Nephron progenitor cell (in vitro differentiated cells): ENCODE results near the gene CCR5.
A peak's percentile ranks its signal among the peaks of the same experiment; 100 is the strongest.

Experiments
- DNase-seq: peaks from one replicate; pipeline ENCODE4 v3.0.0; 2021
- H3K27ac Mint-ChIP-seq: 2 replicates; pipeline ENCODE4 v1.8.0; 2021; ENCODE audit warnings: mild to moderate bottlenecking, moderate library complexity, mixed read lengths
- H3K27me3 Mint-ChIP-seq: 2 replicates; pipeline ENCODE4 v1.8.0; 2021; ENCODE audit warnings: mild to moderate bottlenecking, low read depth, mixed read lengths; ENCODE audit not compliant: poor library complexity
- H3K36me3 Mint-ChIP-seq: 2 replicates; pipeline ENCODE4 v1.8.0; 2021; ENCODE audit warnings: low read depth, mixed read lengths
- H3K4me1 Mint-ChIP-seq: 2 replicates; pipeline ENCODE4 v1.8.0; 2021; ENCODE audit warnings: mixed read lengths
- H3K4me3 Mint-ChIP-seq: 2 replicates; pipeline ENCODE4 v1.8.0; 2021; ENCODE audit warnings: mild to moderate bottlenecking, moderate library complexity, mixed read lengths
- H3K9me3 Mint-ChIP-seq: 2 replicates; pipeline ENCODE4 v1.8.0; 2021; ENCODE audit warnings: mild to moderate bottlenecking, moderate library complexity, mixed read lengths
- TF ChIP-seq, protein P1 (sequence below): fragments of 200-600 bp; sonication (generic); IDR thresholded peaks from 2 replicates; pipeline ENCODE4 v1.5.0; 2021; ENCODE audit warnings: antibody characterized with exemption

Gene CCR5

DNA sequence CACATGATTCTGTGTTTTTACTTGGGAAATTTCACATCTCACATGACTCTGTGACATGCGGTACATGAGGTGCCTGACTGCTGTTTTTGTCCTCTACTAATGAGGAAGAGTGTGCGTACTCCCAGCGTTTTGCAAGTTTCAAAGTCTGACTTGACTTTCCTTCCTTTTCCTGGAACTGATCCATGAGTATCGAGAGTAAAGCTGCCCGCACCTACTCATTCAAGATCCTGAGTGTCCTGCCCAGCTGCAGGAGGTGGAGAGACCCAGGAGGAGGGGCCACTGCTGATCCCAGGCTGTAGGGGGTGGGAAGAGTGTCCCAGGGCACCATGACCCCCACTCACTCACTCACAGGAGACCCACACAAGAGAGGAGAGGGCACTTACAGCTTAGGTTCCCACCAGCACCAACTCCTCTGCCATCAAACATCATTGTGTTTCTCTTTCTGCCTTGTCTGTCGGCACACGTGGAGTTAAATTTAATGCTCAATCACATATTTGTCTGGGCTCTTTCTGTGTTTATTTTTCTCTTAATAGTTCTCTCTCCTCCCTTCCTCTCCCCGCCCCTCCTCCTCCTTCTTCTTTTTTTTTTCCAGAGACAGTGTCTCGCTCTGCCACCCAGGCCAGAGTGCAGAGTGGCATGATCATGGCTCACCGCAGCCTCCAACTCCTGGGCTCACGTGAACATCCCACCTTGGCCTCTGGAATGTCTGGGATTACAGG lies 34.7 kb downstream of the CCR5 start:
- Mint-ChIP-seq H3K27ac (peak overlapping the region; percentile 71), H3K9me3 (no peaks in the 10 kb centered on the region), H3K4me1 (peaks cover 44% of the 10 kb centered on the region), H3K4me3 (no peak overlapping the region), H3K27me3 (peaks cover 12% of the 10 kb centered on the region), H3K36me3 (no peaks in the 10 kb centered on the region)
- no peak for DNase-seq
- TF ChIP-seq, protein P1, sequence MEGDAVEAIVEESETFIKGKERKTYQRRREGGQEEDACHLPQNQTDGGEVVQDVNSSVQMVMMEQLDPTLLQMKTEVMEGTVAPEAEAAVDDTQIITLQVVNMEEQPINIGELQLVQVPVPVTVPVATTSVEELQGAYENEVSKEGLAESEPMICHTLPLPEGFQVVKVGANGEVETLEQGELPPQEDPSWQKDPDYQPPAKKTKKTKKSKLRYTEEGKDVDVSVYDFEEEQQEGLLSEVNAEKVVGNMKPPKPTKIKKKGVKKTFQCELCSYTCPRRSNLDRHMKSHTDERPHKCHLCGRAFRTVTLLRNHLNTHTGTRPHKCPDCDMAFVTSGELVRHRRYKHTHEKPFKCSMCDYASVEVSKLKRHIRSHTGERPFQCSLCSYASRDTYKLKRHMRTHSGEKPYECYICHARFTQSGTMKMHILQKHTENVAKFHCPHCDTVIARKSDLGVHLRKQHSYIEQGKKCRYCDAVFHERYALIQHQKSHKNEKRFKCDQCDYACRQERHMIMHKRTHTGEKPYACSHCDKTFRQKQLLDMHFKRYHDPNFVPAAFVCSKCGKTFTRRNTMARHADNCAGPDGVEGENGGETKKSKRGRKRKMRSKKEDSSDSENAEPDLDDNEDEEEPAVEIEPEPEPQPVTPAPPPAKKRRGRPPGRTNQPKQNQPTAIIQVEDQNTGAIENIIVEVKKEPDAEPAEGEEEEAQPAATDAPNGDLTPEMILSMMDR = no peak

DNA sequence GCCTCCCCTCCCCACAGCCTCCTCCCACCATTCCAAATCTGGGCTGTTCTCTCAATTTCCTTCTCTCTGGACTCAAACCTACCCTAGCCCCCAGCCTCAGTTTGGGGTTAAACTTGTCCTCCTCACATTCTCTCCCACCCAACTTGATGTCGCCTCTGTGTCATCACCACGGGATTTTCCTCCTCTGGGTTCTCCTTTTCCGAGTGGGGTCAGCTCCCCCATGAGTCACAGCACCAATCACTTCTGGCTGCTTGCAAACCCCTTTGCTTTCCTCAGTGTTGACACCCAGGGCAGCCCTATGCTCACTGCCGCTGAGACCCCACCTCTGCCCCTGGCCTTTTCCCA lies 35.7 kb downstream of the CCR5 start:
- no peak overlapping the region for H3K4me3 Mint-ChIP-seq
- H3K36me3 Mint-ChIP-seq = no peaks in the 10 kb centered on the region
- H3K27ac Mint-ChIP-seq = peak overlapping the region; percentile 19
- TF ChIP-seq, protein P1 = no peak
- H3K9me3 Mint-ChIP-seq = no peaks in the 10 kb centered on the region
- DNase-seq = no peak
- H3K27me3 Mint-ChIP-seq = peaks cover 12% of the 10 kb centered on the region
- H3K4me1 Mint-ChIP-seq = peaks cover 44% of the 10 kb centered on the region

DNA sequence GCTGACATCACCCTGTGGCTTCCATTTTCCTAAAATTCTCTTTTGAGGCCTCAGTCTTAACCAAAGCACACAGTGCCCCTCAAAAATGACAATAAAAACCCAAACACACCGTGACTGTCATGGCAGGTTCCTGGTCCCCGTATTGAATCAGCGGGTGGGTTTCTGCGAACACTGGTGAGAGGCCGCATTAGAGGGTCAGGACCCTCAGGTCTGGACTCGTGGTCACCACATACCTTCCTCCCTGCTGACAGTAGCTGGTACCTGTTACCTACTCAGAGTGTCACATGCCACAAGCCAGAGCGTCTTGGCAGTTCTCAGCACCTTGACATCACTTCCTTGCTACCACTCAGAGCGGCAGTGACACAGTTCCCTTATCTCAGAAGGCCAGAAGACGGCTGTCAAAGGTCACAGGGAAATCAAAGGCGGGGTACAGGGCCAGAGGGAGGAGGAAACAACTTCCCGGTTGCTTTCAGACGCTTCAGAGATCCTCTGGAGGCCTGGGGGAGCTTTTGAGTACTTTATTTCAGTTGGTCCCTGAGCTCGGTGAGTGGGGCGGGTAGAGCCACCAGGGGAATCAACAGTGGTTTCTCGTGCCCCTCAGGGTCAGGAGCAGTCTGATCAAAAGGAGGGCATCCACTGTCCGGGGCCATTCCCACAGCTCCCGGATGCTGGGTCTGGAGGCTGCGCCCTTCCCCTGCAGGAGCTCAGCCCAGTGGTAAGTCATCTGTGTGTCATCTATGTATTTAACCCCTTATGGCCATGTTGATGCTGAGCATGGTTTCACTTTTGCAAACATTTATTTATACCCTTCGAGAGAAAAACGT lies 36.3 kb downstream of the CCR5 start, which contains the start of the genes CCR5AS and CCRL2:
CCR5AS (minus strand) TSS at position 279 of the 824 bp plus-strand sequence.
CCRL2 (plus strand) TSS at position 472 of the 824 bp plus-strand sequence. CDS start 821 bp downstream, outside the sequence.
- DNase-seq = peak; percentile 9
- Mint-ChIP-seq H3K27ac (peak within 1 kb of the TSS; percentile 34), H3K4me3 (no peak within 1 kb of the TSS), H3K27me3 (peaks cover 12% of the 10 kb centered on the region), H3K36me3 (no peaks in the 10 kb centered on the region), H3K9me3 (no peaks in the 10 kb centered on the region), H3K4me1 (peaks cover 44% of the 10 kb centered on the region)
- TF ChIP-seq, protein P1 = no peak

DNA sequence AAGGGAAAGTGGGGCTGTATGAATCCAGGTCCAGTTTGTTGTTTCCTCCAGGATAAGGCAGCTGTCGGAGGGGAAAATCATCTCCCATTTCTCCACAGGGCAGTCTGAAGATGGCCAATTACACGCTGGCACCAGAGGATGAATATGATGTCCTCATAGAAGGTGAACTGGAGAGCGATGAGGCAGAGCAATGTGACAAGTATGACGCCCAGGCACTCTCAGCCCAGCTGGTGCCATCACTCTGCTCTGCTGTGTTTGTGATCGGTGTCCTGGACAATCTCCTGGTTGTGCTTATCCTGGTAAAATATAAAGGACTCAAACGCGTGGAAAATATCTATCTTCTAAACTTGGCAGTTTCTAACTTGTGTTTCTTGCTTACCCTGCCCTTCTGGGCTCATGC lies 37.2 kb downstream of the CCR5 start:
- Mint-ChIP-seq H3K4me1 (peaks cover 44% of the 10 kb centered on the region), H3K27ac (no peak overlapping the region), H3K4me3 (no peak overlapping the region), H3K9me3 (no peaks in the 10 kb centered on the region), H3K36me3 (no peaks in the 10 kb centered on the region), H3K27me3 (peaks cover 14% of the 10 kb centered on the region)
- TF ChIP-seq, protein P1 = no peak
- no peak for DNase-seq

DNA sequence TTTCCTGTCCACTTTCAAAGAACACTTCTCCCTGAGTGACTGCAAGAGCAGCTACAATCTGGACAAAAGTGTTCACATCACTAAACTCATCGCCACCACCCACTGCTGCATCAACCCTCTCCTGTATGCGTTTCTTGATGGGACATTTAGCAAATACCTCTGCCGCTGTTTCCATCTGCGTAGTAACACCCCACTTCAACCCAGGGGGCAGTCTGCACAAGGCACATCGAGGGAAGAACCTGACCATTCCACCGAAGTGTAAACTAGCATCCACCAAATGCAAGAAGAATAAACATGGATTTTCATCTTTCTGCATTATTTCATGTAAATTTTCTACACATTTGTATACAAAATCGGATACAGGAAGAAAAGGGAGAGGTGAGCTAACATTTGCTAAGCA lies 38.1 kb downstream of the CCR5 start:
- peaks cover 11% of the 10 kb centered on the region for H3K27me3 Mint-ChIP-seq
- H3K4me1 Mint-ChIP-seq = peaks cover 40% of the 10 kb centered on the region
- TF ChIP-seq, protein P1 = no peak
- DNase-seq = no peak
- H3K27ac Mint-ChIP-seq = no peak overlapping the region
- H3K4me3 Mint-ChIP-seq = no peak overlapping the region
- no peaks in the 10 kb centered on the region for H3K9me3 Mint-ChIP-seq
- H3K36me3 Mint-ChIP-seq = no peaks in the 10 kb centered on the region
